SIG-M5 (cell line): ENCODE measurements around the gene MEF2C.
"Not testable (repeated sequence)": the region's sequence is repeated elsewhere in the genome, so short reads cannot be mapped to it uniquely, and the experiment has no call there.

ENCODE experiments used
- DNase-seq: peaks from one replicate; lab custom pipeline; 2025; lab: John Stamatoyannopoulos, UW

MEF2C gene

DNA sequence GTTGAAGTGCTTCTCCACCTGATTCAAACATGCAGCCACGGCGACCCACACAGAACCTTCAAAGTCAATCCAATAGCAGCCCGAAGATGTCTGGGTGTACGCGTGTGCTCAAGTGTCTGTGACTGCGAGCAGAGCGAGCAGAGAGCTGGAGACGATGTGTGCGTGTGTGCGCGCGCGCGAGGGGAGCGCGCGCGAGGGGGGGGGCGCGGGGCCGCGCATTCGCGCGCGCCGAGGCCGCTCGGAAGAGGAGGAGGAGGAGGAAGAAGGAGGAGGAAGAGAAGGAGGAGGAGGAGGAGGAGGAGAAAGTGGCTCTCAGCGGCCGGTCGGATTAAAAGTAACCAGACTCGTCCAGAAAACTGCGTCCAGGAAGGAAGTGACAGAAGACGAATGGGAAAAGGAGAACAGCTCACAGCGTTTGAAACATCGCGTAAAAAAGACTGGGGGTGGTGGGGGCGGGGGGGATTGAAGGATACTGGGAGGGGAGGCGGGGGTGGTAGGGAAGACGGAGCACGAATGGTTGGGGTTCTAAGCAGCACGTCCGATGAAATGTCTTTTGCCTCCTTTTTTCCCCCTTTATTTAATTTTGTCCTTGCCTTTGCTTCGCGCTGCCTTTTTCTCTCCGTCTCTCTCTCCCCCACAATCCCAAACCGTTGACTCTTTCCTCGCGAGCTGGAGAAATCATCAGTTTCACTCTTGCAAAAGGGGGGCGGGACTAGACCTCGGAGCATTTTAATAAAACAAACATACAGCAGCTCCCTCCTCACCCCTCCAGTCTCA lies at the start of gene MEF2C:
MEF2C (minus strand) TSS at position 126 of the 777 bp plus-strand sequence. CDS start 59,396 bp downstream, outside the sequence.
- no peak for DNase-seq

GRCh38 chr5:88932541-88932940 lies 49.6 kb upstream of the MEF2C start:
- DNase-seq, result no peak

- DNase-seq, result no peak
These were observed 47.4 kb upstream of the MEF2C start for GRCh38 chr5:88930335-88930734.

DNA sequence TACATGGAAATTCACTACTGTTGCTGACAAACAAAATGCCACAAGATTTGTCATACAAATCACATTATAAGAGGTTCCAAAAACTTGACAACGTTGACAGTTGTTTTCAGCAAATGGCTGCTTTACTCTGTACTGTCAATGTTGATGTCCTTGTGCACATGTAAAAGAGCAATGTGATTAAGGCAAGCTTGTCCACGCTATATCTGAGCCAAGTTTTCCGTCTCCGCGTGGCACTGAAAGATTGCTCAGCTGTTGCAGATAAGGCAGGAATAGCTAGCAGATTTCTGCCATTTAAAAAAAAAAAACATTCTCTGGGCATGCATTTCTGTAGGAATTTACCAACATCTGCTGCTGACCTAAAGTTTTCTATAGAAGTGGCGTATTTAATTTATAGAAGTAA lies 46.4 kb upstream of the MEF2C start:
- DNase-seq, result no peak

- DNase-seq, result no peak
These were observed 43.8 kb upstream of the MEF2C start for GRCh38 chr5:88926774-88927173.

DNA sequence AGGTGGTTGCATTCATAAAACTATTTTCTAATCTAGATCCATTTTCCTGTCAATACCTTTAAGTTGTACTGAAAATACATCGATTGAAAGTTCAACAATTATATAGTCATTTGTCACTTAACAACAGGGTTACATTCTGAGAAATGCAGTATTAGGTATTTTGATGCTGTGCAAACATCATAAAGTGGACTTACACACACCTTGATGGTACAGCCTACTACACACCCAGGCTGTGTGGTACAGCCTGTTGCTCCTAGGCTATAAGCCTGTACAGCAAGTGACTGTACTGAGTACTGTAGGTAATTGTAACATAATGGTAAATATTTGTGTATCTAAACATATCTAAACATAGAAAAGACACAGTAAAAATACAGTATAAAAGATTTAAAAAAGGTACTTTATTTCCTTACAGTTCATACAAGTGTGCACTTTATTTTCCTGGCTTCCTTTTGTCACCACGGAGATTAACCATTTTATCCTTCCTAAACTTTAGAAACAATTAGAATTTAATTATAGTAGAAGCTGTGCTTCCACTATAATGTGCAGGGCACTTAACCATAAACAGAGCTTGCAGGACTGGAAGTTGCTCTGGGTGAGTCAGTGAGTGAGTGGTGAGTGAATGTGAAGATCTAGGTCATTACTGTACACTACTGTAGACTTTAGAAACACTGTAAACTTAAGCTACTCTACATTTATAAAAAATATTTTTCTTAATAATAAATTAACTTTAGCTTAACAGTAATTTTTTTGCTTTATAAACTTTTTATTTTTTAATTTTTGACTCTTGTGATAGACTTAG lies 42.9 kb upstream of the MEF2C start:
- DNase-seq, result no peak

GRCh38 chr5:88924330-88924657 lies 41.3 kb upstream of the MEF2C start:
- DNase-seq, result no peak

DNA sequence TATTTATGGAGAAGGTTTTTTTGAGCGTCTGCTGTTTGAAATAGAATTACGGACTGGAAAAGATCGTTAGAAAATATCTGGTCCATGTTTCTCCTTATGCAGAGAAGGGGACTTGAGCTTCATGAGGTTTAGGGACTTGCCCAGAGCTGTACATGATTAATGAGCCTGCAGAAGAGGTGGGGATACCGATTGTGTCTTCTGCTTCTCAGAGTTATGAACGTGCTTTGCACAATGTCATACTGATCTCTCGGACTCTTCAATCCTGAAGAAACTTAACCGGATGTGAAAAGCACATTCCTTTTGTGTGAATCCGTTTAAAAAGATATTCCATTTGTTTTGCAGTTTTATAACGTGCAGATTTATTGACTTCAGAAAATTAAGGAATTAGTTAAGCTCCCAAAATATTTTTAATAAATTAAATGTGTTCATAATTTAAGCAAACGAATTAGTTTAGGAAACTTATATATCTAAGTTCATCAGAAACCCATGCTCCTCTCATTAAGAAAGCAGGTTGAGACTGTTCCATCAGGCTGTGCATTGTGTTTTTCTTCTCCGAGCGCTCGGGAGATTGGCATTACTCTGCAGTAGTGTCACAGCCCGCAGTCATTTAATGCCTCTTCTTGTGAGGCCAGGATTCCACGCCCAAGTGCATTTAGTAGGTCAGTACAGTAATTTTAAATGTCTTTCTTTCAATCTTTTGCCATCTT lies 40.8 kb upstream of the MEF2C start:
- DNase-seq, result no peak

GRCh38 chr5:88912743-88913142 lies 29.8 kb upstream of the MEF2C start:
- DNase-seq, result not testable (repeated sequence)

DNA sequence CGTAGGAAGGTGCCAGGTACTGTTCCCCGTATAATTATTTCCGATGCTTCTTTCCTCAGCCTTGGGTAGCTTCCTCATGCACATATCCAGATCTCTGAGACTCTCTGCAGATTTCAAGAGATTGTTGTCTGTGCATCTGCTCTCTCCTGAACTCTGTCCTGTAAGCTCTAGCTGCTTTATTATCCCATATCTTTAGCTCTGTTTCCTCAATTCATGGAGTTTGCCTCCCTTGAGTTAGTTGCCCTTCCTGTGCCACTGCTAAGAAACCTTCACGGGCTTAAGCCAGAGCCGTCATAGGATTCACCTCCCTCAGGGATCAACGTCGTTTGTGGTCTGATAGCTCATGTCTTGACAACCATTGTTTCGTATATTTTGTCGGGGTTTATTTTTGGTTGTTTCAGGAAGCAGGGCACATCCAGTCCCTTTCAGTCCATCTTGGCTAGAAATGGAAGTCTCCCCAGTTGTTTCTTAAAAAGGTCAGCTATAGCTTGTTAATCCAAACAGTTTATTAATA lies 28.1 kb upstream of the MEF2C start:
- not testable (repeated sequence) for DNase-seq

- DNase-seq, result not testable (repeated sequence)
These were observed 21.5 kb upstream of the MEF2C start for GRCh38 chr5:88904478-88904877.

DNA sequence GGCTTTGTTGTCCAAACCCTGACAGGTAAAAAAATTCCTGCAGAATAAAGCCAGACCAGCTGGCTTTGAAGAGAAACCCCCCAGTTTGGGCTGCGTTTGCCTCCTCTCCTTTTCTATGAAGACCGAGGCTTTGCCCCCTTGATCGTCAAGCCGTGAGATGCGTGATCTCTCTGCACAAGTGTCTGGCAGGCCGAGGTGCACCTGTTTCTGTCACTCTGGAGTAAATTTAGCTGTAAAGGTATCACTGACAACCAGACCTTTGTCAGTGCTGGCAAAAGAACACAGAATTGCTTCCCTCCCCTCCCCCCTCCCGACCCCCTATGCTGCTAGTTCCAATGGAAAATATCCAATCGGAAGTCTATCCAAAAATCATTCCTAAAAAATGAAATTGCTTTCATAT lies 21.0 kb upstream of the MEF2C start:
- DNase-seq, result not testable (repeated sequence)

- DNase-seq, result not testable (repeated sequence)
These were observed 18.1 kb upstream of the MEF2C start for GRCh38 chr5:88901077-88901476.

GRCh38 chr5:88899096-88899737 lies 16.2 kb upstream of the MEF2C start:
- no peak for DNase-seq

GRCh38 chr5:88897748-88898147 lies 14.8 kb upstream of the MEF2C start:
- no peak for DNase-seq

GRCh38 chr5:88895681-88896501 lies 12.9 kb upstream of the MEF2C start:
- no peak for DNase-seq

DNA sequence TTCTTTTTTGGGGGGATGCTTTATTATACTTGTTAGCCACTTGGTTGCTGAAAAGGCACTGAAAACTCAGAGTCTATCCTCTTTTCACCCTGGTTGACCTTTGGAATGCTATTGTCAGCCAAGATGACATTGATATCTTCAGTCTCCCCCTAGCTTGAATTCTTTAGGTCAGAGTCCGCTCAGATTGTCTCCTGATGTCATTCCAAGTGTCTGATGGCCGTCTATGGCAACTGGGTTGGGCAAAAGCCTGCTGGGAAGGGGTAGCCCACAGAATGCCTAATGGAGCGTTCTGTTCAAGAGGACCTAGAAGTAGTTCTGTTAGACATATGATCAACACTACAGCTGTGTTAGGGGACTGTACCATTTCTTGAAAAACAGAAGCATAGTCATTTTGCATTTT lies 9.7 kb upstream of the MEF2C start:
- DNase-seq, result no peak

GRCh38 chr5:88890070-88890781 lies 7.2 kb upstream of the MEF2C start:
- no peak for DNase-seq

DNA sequence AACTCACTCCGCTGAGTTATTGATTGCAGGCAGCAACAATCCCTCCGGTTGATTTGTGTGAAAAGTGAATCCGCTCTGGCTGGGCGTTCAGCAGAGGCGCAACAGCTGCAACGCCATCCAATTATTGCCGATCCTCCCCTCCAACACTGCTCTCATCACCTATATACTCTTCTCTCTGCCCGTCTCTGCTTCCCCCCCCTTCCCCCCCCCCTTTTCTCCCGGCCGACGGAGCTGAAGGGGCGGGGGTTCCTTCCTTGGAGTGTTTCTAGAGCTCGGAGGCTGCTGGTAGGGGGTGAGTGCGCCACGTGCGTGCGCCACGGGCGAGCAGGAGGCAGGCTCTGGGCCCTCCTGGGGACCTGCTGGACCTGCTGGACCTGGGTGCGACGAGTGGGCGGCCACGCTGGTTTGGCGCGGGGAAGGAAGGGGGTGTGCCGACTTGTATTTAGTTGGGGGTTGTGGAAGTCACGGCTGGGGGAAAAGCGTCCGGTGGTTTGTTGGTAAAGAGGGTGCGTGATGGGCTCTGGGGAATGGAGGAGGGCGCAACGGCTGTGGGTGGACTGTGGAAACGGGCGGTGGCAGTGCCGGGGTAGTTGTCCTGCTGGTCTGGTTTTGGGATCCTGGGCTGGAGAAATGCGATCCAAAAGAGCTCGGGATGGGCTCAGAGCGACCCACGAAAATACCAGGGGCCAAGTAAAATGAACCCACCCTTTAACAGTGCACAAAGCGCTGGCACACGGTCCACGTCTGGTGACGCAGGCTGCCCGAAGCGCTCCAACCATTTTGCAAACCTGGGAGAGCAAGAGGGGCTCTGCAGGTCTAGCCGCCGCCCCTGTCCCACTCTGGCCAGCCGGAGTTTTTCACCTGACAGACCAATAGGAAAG lies 6.4 kb upstream of the MEF2C start:
- no peak for DNase-seq

DNA sequence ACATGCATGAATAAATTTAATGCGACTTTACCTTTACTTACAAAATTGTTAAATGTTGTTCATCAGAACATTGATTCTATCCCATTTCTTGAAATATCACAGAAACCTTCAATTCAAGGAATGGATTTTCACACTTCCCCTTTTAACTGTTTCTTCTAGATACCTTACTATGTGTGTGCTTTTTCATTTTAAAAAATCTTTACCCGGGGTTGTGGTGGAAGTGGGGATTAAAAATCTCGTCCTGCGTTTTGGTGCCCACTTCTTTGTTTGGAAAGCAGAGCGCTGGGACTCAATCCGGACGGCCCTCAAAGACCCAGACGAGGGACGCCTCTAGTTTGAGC lies 5.8 kb upstream of the MEF2C start:
- no peak for DNase-seq
